ENCODE results near the gene GPR12.

DNA sequence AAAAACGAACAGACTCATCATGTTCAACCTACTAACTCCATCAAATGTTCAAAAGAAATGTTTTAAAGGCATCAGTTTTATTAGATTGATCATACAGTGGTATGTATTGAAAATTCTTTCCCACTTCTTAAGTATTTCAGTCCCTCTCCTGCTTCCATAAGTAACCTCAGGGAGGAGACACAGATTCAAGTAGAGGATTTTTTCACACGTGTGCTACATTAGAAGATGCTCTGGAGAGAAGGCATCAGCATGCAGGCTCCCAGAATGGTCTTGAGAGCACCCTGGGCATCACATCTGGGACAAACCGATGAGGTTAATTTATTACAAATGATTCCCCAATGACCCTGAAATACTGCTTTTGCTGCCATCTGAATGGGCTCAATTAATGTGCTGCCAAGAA, 3.6 kb downstream of the GPR12 start:
- TF ChIP-seq PAX5 (IDR thresholded peaks at IDR 0.05; ENCODE audit: insufficient read depth, low read length, severe bottlenecking): no peak
- TF ChIP-seq POLR2AphosphoS5 (IDR thresholded peaks at IDR 0.05; ENCODE audit: low read depth, low read length): no peak
- TF ChIP-seq POLR2A (IDR thresholded peaks at IDR 0.05; ENCODE audit: low read depth, low read length): no peak
- no peak for TF ChIP-seq TAF1 (IDR thresholded peaks at IDR 0.05; ENCODE audit: low read depth, low read length)

Data from GM12891 (cell line).